ENCODE data around the gene SKI. TPM values are rescaled to one million over a fixed set of nuclear protein-coding genes. Genes with fewer than 3 reads are reported as not detected.

The SKI gene
- total and polyA plus RNA-seq, 2 of the 8 experiments (the other 6 are each of a cell fraction or from before 2014, with no cell fraction given), result 8.3 to 87.6 TPM

GRCh38 chr1:2274231-2274928 is 46.3 kb downstream of the SKI start:
- Histone ChIP-seq H2AFZ (ENCODE audit: low read length) (no peak overlapping the region), H2BK12ac (ENCODE audit: low read depth, low read length) (no peak overlapping the region), H3K4me1 (replicated peaks in 1 of 4; ENCODE audit: control insufficient read depth in 3 of 4, insufficient read depth in 4 of 4, low read length in 3 of 4) (peaks cover 0 to 55% (median 42%) of the 10 kb centered on the region in 4 experiments; a peak in 6 of 7 replicates), H4K5ac (ENCODE audit: insufficient read length, low read depth, low read length) (no peak overlapping the region), H4K20me1 (replicated peaks in 1 of 2; ENCODE audit: control insufficient read depth in 1 of 2, insufficient read depth in 2 of 2, low read length in 2 of 2) (peaks cover 24 to 65% of the 10 kb centered on the region in 2 experiments), H3K79me2 (ENCODE audit: control insufficient read depth in 1 of 2, insufficient read depth in 2 of 2, low read length in 2 of 2) (peaks cover 25 to 87% of the 10 kb centered on the region in 2 experiments; a peak in 3 of 4 replicates), H3K27ac (ENCODE audit: low read depth, low read length) (0 out of 2 replicates have a peak overlapping the region, but pooled peaks have one; percentile 23), H3K36me3 (ENCODE audit: control insufficient read depth in 2 of 4, insufficient read depth in 4 of 4, low read length in 3 of 4) (peaks cover 0 to 3% (median 0%) of the 10 kb centered on the region in 4 experiments; a peak in 1 of 8 replicates), H3K4ac (replicated peaks; ENCODE audit: insufficient read length, low read depth, low read length) (no peak overlapping the region), H4K8ac (ENCODE audit: extremely low read depth, insufficient read depth, low read length) (no peak overlapping the region), H2BK120ac (replicated peaks; ENCODE audit: low read depth, low read length) (no peak overlapping the region), H3K9ac (replicated peaks in 1 of 4; ENCODE audit: extremely low read depth in 1 of 4, low read depth in 3 of 4, low read length in 3 of 4) (no peak overlapping the region), H3K4me2 (ENCODE audit: insufficient read depth in 1 of 2, low read depth in 2 of 2, low read length in 2 of 2) (no peak overlapping the region), H3K4me3 (ENCODE audit: extremely low read depth in 1 of 4, insufficient read depth in 2 of 4, low read depth in 3 of 4, low read length in 4 of 4) (no peak overlapping the region), H4K91ac (replicated peaks; ENCODE audit: insufficient read length, low read length) (no peak overlapping the region), H3K14ac (ENCODE audit: insufficient read length) (no peak overlapping the region), H2BK5ac (ENCODE audit: low read depth, low read length) (0 out of 2 replicates have a peak overlapping the region, but pooled peaks have one; percentile 16), H3K27me3 (replicated peaks in 1 of 4; ENCODE audit: control insufficient read depth in 3 of 4, extremely low read depth in 1 of 4, insufficient read depth in 3 of 4, low read length in 3 of 4) (no peaks in the 10 kb centered on the region), H2BK20ac (ENCODE audit: low read length) (no peak overlapping the region), H2BK15ac (ENCODE audit: low read length) (no peak overlapping the region), H2AK5ac (ENCODE audit: low read depth, low read length) (no peak overlapping the region), H3K23me2 (ENCODE audit: low read depth, low read length) (no peaks in the 10 kb centered on the region), H3K56ac (replicated peaks; ENCODE audit: insufficient read length, low read depth, low read length) (no peak overlapping the region), H3K9me3 (ENCODE audit: insufficient read depth in 2 of 2, low read depth in 1 of 2, low read length in 1 of 2) (no peaks in the 10 kb centered on the region), H3K79me1 (ENCODE audit: low read depth, low read length) (peaks cover 46% of the 10 kb centered on the region), H3K23ac (ENCODE audit: insufficient read length) (no peak overlapping the region), H3K18ac (ENCODE audit: extremely low read depth, low read length) (no peak overlapping the region; the same call in 1 of the 2 replicates)
- CTCF ChIA-PET (ENCODE audit: partially characterized antibody), result interaction anchor here (0.6 to 1.6 kb wide), 5 partner anchors 19 to 321 kb away, joined by 3 to 4 read pairs (median 4); no protein-coding TSS in a partner anchor
- 93% methylated on average over 24 of the region's 24 CpGs; no CpG with 5 or more reads in 1 of the 2 experiments for WGBS, 2 experiments (ENCODE audit: extremely low coverage in 1 of 2, insufficient coverage in 1 of 2, insufficient read length in 1 of 2, insufficient replicate concordance in 2 of 2, low coverage in 1 of 2, low lambda C conversion rate in 2 of 2, missing lambda C conversion rate in 1 of 2)
- TF ChIP-seq RAD21 (IDR thresholded peaks at IDR 0.05 in 1 of 2, conservative IDR thresholded peaks at IDR 0.05 in 1 of 2; ENCODE audit: low read depth in 2 of 2, low read length in 2 of 2), result peak in 1 of 2 experiments; percentile 12; a peak in 2 of 4 replicates
- no peak for TF ChIP-seq EGR1 (IDR thresholded peaks at IDR 0.05; ENCODE audit: borderline replicate concordance, low read depth, low read length)
- DNase-seq (ENCODE audit: low read depth in 1 of 2, low spot score in 2 of 2) (no peak), FAIRE-seq (no peak)
- POLR2A ChIA-PET (ENCODE audit: partially characterized antibody), result interaction anchor here (0.8 kb wide), 1 partner anchor 1065 kb away, joined by 3 read pairs; no protein-coding TSS in a partner anchor

Measured in H1 (cell line).